Measurements from ENCODE around the gene KCNE3.

- TF ChIP-seq CTCF (conservative IDR thresholded peaks at IDR 0.05 in 1 of 2, IDR thresholded peaks at IDR 0.05 in 1 of 2; ENCODE audit: extremely low read depth in 1 of 2, insufficient read depth in 1 of 2, low read depth in 1 of 2, low read length in 2 of 2) (no peak), EZH2 (IDR thresholded peaks at IDR 0.05; ENCODE audit: borderline replicate concordance, low read length) (no peak)
Measured at GRCh38 chr11:74493791-74494630, 26.7 kb upstream of the KCNE3 start.

Data from mammary epithelial cell (primary cell).